Glutamatergic neuron (in vitro differentiated cells): ENCODE measurements around the gene PCP2. TPM values are rescaled to one million over a fixed set of nuclear protein-coding genes. Genes with fewer than 3 reads are reported as not detected.

Experiments
- DNase-seq: peaks from one replicate; pipeline ENCODE4 v3.0.0; 2022
- H3K27ac Mint-ChIP-seq: one replicate; pipeline ENCODE4 v1.8.0; 2020; ENCODE audit warnings: mild to moderate bottlenecking, mixed read lengths, inconsistent platforms; ENCODE audit not compliant: unreplicated experiment
- H3K27me3 Mint-ChIP-seq: one replicate; pipeline ENCODE4 v1.8.0; 2020; ENCODE audit warnings: mild to moderate bottlenecking, moderate library complexity, mixed read lengths, inconsistent platforms; ENCODE audit not compliant: unreplicated experiment
- H3K36me3 Mint-ChIP-seq: one replicate; pipeline ENCODE4 v1.8.0; 2020; ENCODE audit warnings: mild to moderate bottlenecking, mixed read lengths, inconsistent platforms; ENCODE audit not compliant: unreplicated experiment
- H3K4me1 Mint-ChIP-seq: one replicate; pipeline ENCODE4 v1.8.0; 2020; ENCODE audit warnings: mild to moderate bottlenecking, low read depth, mixed read lengths, inconsistent platforms; ENCODE audit not compliant: unreplicated experiment
- H3K4me3 Mint-ChIP-seq: one replicate; pipeline ENCODE4 v1.8.0; 2020; ENCODE audit warnings: mild to moderate bottlenecking, mixed read lengths, inconsistent platforms; ENCODE audit not compliant: unreplicated experiment
- H3K9me3 Mint-ChIP-seq: one replicate; pipeline ENCODE4 v1.8.0; 2020; ENCODE audit warnings: mild to moderate bottlenecking, moderate library complexity, mixed read lengths, inconsistent platforms; ENCODE audit not compliant: unreplicated experiment
- CTCF ChIP-seq: fragments of 200-600 bp; sonication (generic); IDR thresholded peaks from one replicate; pipeline ENCODE4 v1.5.0; 2021; ENCODE audit not compliant: partially characterized antibody, unreplicated experiment
- total RNA-seq: library from RNA; stranded (reverse); fragmentation: NEBNext Ultra II Directional; extraction: Animal tissue kit (Norgen Biotek cat#: 25700); gene quantifications from one replicate; pipeline ENCODE4 v1.2.1, GENCODE V29; 2021; ENCODE audit not compliant: unreplicated experiment

Gene PCP2
- total RNA-seq, 1 donor from 2014 or later: not detected

- Mint-ChIP-seq H3K27ac (no peak overlapping the region), H3K27me3 (peaks cover 7% of the 10 kb centered on the region), H3K9me3 (peaks cover 4% of the 10 kb centered on the region), H3K4me1 (no peaks in the 10 kb centered on the region), H3K4me3 (no peak overlapping the region), H3K36me3 (no peaks in the 10 kb centered on the region)
- no peak for TF ChIP-seq CTCF
- DNase-seq: no peak
Measured at GRCh38 chr19:7607874-7608560, 25.5 kb downstream of the PCP2 start.

- Mint-ChIP-seq H3K27me3 (peaks cover 11% of the 10 kb centered on the region), H3K9me3 (peaks cover 4% of the 10 kb centered on the region), H3K36me3 (no peaks in the 10 kb centered on the region), H3K4me1 (no peaks in the 10 kb centered on the region), H3K27ac (no peak overlapping the region), H3K4me3 (no peak overlapping the region)
- DNase-seq: no peak
- TF ChIP-seq CTCF: no peak
Measured at GRCh38 chr19:7607212-7607873, 26.2 kb downstream of the PCP2 start.

GRCh38 chr19:7606289-7606688 lies 27.2 kb downstream of the PCP2 start:
- no peak overlapping the region for H3K27ac Mint-ChIP-seq
- peaks cover 13% of the 10 kb centered on the region for H3K27me3 Mint-ChIP-seq
- no peaks in the 10 kb centered on the region for H3K4me1 Mint-ChIP-seq
- DNase-seq: no peak
- H3K4me3 Mint-ChIP-seq: no peak overlapping the region
- peaks cover 4% of the 10 kb centered on the region for H3K9me3 Mint-ChIP-seq
- TF ChIP-seq CTCF: no peak
- H3K36me3 Mint-ChIP-seq: no peaks in the 10 kb centered on the region

GRCh38 chr19:7605490-7606222 lies 27.9 kb downstream of the PCP2 start:
- no peak for TF ChIP-seq CTCF
- no peak overlapping the region for H3K27ac Mint-ChIP-seq
- peaks cover 4% of the 10 kb centered on the region for H3K9me3 Mint-ChIP-seq
- no peak for DNase-seq
- no peak overlapping the region for H3K4me3 Mint-ChIP-seq
- no peaks in the 10 kb centered on the region for H3K4me1 Mint-ChIP-seq
- H3K27me3 Mint-ChIP-seq: peaks cover 13% of the 10 kb centered on the region
- no peaks in the 10 kb centered on the region for H3K36me3 Mint-ChIP-seq
